ENCODE results near the gene DOC2A. TPM values are rescaled to one million over a fixed set of nuclear protein-coding genes. Genes with fewer than 3 reads are reported as not detected.

The DOC2A gene
- total RNA-seq, 1 donor from 2014 or later, result 2.2 TPM

- no peak overlapping the region for H3K4me3 ChIP-seq
- H3K4me1 ChIP-seq, result peaks cover 9% of the 10 kb centered on the region
- DNase-seq (ENCODE audit: extremely low spot score in 2 of 2), result no peak
- H3K27me3 ChIP-seq, result no peaks in the 10 kb centered on the region
- TF ChIP-seq CTCF (IDR thresholded peaks at IDR 0.05) (no peak), POLR2AphosphoS5 (IDR thresholded peaks at IDR 0.05; ENCODE audit: insufficient read depth in 1 of 2, low read depth in 1 of 2) (no peak), POLR2A (IDR thresholded peaks at IDR 0.05) (no peak)
- no peaks in the 10 kb centered on the region for H3K9me3 ChIP-seq
- intact Hi-C loops (cut with DNase I), result loop anchor here (10.0 kb wide), 1 partner anchor 76 kb away; the partner anchor contains the start of gene KCTD13
- H3K36me3 ChIP-seq, result peaks cover 0 to 21% of the 10 kb centered on the region in 2 donors
- H3K27ac ChIP-seq, result no peak overlapping the region
Observed at GRCh38 chr16:30000735-30001631, 9.8 kb downstream of the DOC2A start.

- no peak for DNase-seq (ENCODE audit: extremely low spot score in 2 of 2)
- peaks cover 14% of the 10 kb centered on the region for H3K4me1 ChIP-seq
- intact Hi-C loops (cut with DNase I), result loop anchor here (5.0 to 10.0 kb wide), 2 partner anchors 75 to 187 kb away; partner anchors contain the start of genes KCTD13 and PRRT2
- H3K9me3 ChIP-seq, result no peaks in the 10 kb centered on the region
- TF ChIP-seq POLR2A (IDR thresholded peaks at IDR 0.05) (no peak), CTCF (IDR thresholded peaks at IDR 0.05) (no peak), POLR2AphosphoS5 (IDR thresholded peaks at IDR 0.05; ENCODE audit: insufficient read depth in 1 of 2, low read depth in 1 of 2) (no peak)
- peaks cover 0 to 21% of the 10 kb centered on the region in 2 donors for H3K36me3 ChIP-seq
- no peak overlapping the region for H3K4me3 ChIP-seq
- no peak overlapping the region for H3K27ac ChIP-seq
- no peaks in the 10 kb centered on the region for H3K27me3 ChIP-seq
Observed at GRCh38 chr16:29999605-30000004, 11.2 kb downstream of the DOC2A start.

GRCh38 chr16:29996766-29997250, 14.0 kb downstream of the DOC2A start:
- DNase-seq (ENCODE audit: extremely low spot score in 2 of 2), result no peak
- peak overlapping the region; percentile 79 to 91 for H3K4me3 ChIP-seq
- TF ChIP-seq CTCF (IDR thresholded peaks at IDR 0.05) (no peak), POLR2AphosphoS5 (IDR thresholded peaks at IDR 0.05; ENCODE audit: insufficient read depth in 1 of 2, low read depth in 1 of 2) (no peak), POLR2A (IDR thresholded peaks at IDR 0.05) (no peak)
- peaks cover 0 to 29% of the 10 kb centered on the region in 2 donors for H3K36me3 ChIP-seq
- H3K27me3 ChIP-seq, result no peaks in the 10 kb centered on the region
- intact Hi-C loops (cut with DNase I), result loop anchor here (5.0 kb wide), 1 partner anchor 185 kb away; the partner anchor contains the start of gene PRRT2
- H3K9me3 ChIP-seq, result no peaks in the 10 kb centered on the region
- H3K4me1 ChIP-seq, result peaks cover 24% of the 10 kb centered on the region
- peak overlapping the region; percentile 89 for H3K27ac ChIP-seq

- Histone ChIP-seq H3K4me3 (peak within 1 kb of the TSS; percentile 79 to 91), H3K9me3 (no peaks in the 10 kb centered on the region), H3K27me3 (no peaks in the 10 kb centered on the region), H3K4me1 (peaks cover 24% of the 10 kb centered on the region), H3K27ac (peak within 1 kb of the TSS; percentile 89), H3K36me3 (peaks cover 0 to 29% of the 10 kb centered on the region in 2 donors)
- peak in 1 of 2 donors; percentile 96 for DNase-seq (ENCODE audit: extremely low spot score in 2 of 2)
- intact Hi-C loops (cut with DNase I), result loop anchor here (2.0 to 5.0 kb wide), 2 partner anchors 21 to 184 kb away; partner anchors contain the start of gene PRRT2
- no peak for TF ChIP-seq POLR2A (IDR thresholded peaks at IDR 0.05)
- peak; percentile 86 to 94 for TF ChIP-seq POLR2AphosphoS5 (IDR thresholded peaks at IDR 0.05; ENCODE audit: insufficient read depth in 1 of 2, low read depth in 1 of 2)
Observed at GRCh38 chr16:29995911-29996765, 14.7 kb downstream of the DOC2A start, which contains the start of gene INO80E. Gene INO80E (plus strand): TSS chr16:29996241. CDS start chr16:29996311, 70 bp downstream.
